Large intestine (tissue), 3 donors: ENCODE results near the gene AGAP1. TPM values are rescaled to one million over a fixed set of nuclear protein-coding genes. Genes with fewer than 3 reads are reported as not detected.

Source experiments
- DNase-seq, 2 donors: peaks; one replicate each; pipeline versions ENCODE4 v3.0.0 to v3.0.0-alpha.2; 2013
- H3K27ac ChIP-seq: one replicate; pipeline ENCODE4 v1.5.1; 2013; ENCODE audit warnings: low read length
- H3K27me3 ChIP-seq: 2 replicates; pipeline ENCODE4 v1.6.1; 2013; ENCODE audit warnings: low read length; ENCODE audit not compliant: control insufficient read depth, insufficient read depth
- H3K36me3 ChIP-seq: 2 replicates; pipeline ENCODE4 v1.6.1; 2013; ENCODE audit warnings: low read length; ENCODE audit not compliant: control insufficient read depth, insufficient read depth
- H3K4me1 ChIP-seq: one replicate; pipeline ENCODE4 v1.6.1; 2013; ENCODE audit warnings: low read length; ENCODE audit not compliant: control insufficient read depth, insufficient read depth
- H3K4me3 ChIP-seq: one replicate; pipeline ENCODE4 v1.5.1; 2013; ENCODE audit warnings: low read length
- H3K9me3 ChIP-seq: one replicate; pipeline ENCODE4 v1.6.1; 2013; ENCODE audit warnings: mild to moderate bottlenecking, low read depth, low read length, moderate library complexity; ENCODE audit not compliant: control insufficient read depth
- WGBS: methylation state at CpG from one replicate; pipeline ENCODE4 v1.1.5; 2013; ENCODE audit warnings: low lambda C conversion rate; ENCODE audit not compliant: insufficient coverage; 5-methylcytosine and 5-hydroxymethylcytosine counted together
- polyA plus RNA-seq: library from polyadenylated mRNA; unstranded; fragments of 120-200 nt; gene quantifications from one replicate; pipeline ENCODE4 v1.2.1, GENCODE V29; 2013

AGAP1 gene
- polyA plus RNA-seq, 1 donor: 18.0 TPM

GRCh38 chr2:235719146-235719942 lies 225.5 kb downstream of the AGAP1 start:
- no peaks in the 10 kb centered on the region for H3K27me3 ChIP-seq
- no peak for DNase-seq
- peaks cover 18% of the 10 kb centered on the region for H3K36me3 ChIP-seq
- no CpG with 5 or more reads among the region's 7 CpGs for WGBS
- no peaks in the 10 kb centered on the region for H3K9me3 ChIP-seq
- H3K4me3 ChIP-seq: no peak overlapping the region
- H3K27ac ChIP-seq: no peak overlapping the region
- peaks cover 2% of the 10 kb centered on the region for H3K4me1 ChIP-seq

- WGBS: no CpG with 5 or more reads among the region's 3 CpGs
- peaks cover 18% of the 10 kb centered on the region for H3K36me3 ChIP-seq
- DNase-seq: no peak
Measured at GRCh38 chr2:235721625-235722024, 227.8 kb downstream of the AGAP1 start.

GRCh38 chr2:235722869-235723268 lies 229.0 kb downstream of the AGAP1 start:
- WGBS: no CpG with 5 or more reads among the region's 7 CpGs
- peaks cover 20% of the 10 kb centered on the region for H3K36me3 ChIP-seq

More at GRCh38 chr2:235721625-235722024, 227.8 kb downstream of the AGAP1 start:
- Histone ChIP-seq H3K27me3 (no peaks in the 10 kb centered on the region), H3K27ac (no peak overlapping the region), H3K9me3 (no peaks in the 10 kb centered on the region), H3K4me3 (no peak overlapping the region), H3K4me1 (peaks cover 2% of the 10 kb centered on the region)

GRCh38 chr2:235723371-235723770 lies 229.5 kb downstream of the AGAP1 start:
- H3K9me3 ChIP-seq: no peaks in the 10 kb centered on the region
- H3K27ac ChIP-seq: no peak overlapping the region
- H3K4me3 ChIP-seq: no peak overlapping the region
- no peak for DNase-seq
- no peaks in the 10 kb centered on the region for H3K4me1 ChIP-seq
- no peaks in the 10 kb centered on the region for H3K27me3 ChIP-seq
- H3K36me3 ChIP-seq: peaks cover 20% of the 10 kb centered on the region
- WGBS: no CpG with 5 or more reads among the region's 6 CpGs

More at GRCh38 chr2:235722869-235723268, 229.0 kb downstream of the AGAP1 start:
- Histone ChIP-seq H3K27ac (no peak overlapping the region), H3K27me3 (no peaks in the 10 kb centered on the region), H3K9me3 (no peaks in the 10 kb centered on the region), H3K4me1 (no peaks in the 10 kb centered on the region), H3K4me3 (no peak overlapping the region)
- DNase-seq: no peak

GRCh38 chr2:235723811-235724465 lies 230.1 kb downstream of the AGAP1 start:
- H3K36me3 ChIP-seq: peaks cover 16% of the 10 kb centered on the region
- no CpG with 5 or more reads among the region's 16 CpGs for WGBS
- H3K27me3 ChIP-seq: no peaks in the 10 kb centered on the region
- H3K4me3 ChIP-seq: no peak overlapping the region
- no peak overlapping the region for H3K27ac ChIP-seq
- no peaks in the 10 kb centered on the region for H3K9me3 ChIP-seq
- no peaks in the 10 kb centered on the region for H3K4me1 ChIP-seq
- DNase-seq: no peak

GRCh38 chr2:235725016-235725489 lies 231.2 kb downstream of the AGAP1 start:
- H3K9me3 ChIP-seq: no peaks in the 10 kb centered on the region
- WGBS: 60% methylated on average over 1 of the region's 8 CpGs
- no peak for DNase-seq
- H3K36me3 ChIP-seq: peaks cover 7% of the 10 kb centered on the region
- no peak overlapping the region for H3K27ac ChIP-seq
- H3K4me3 ChIP-seq: no peak overlapping the region
- H3K27me3 ChIP-seq: no peaks in the 10 kb centered on the region
- H3K4me1 ChIP-seq: no peaks in the 10 kb centered on the region

- Histone ChIP-seq H3K4me1 (no peaks in the 10 kb centered on the region), H3K4me3 (no peak overlapping the region), H3K9me3 (no peaks in the 10 kb centered on the region), H3K36me3 (peaks cover 8% of the 10 kb centered on the region), H3K27me3 (no peaks in the 10 kb centered on the region), H3K27ac (no peak overlapping the region)
- WGBS: 63% methylated on average over 1 of the region's 4 CpGs
- DNase-seq: no peak
Measured at GRCh38 chr2:235725841-235726240, 232.0 kb downstream of the AGAP1 start.

- no peak overlapping the region for H3K27ac ChIP-seq
- H3K27me3 ChIP-seq: no peaks in the 10 kb centered on the region
- H3K4me3 ChIP-seq: no peak overlapping the region
- peaks cover 10% of the 10 kb centered on the region for H3K36me3 ChIP-seq
- no peaks in the 10 kb centered on the region for H3K9me3 ChIP-seq
- no peak for DNase-seq
- no CpG with 5 or more reads among the region's 5 CpGs for WGBS
- no peaks in the 10 kb centered on the region for H3K4me1 ChIP-seq
Measured at GRCh38 chr2:235726554-235726953, 232.7 kb downstream of the AGAP1 start.

- no CpG with 5 or more reads among the region's 5 CpGs for WGBS
- Histone ChIP-seq H3K9me3 (no peaks in the 10 kb centered on the region), H3K36me3 (peaks cover 10% of the 10 kb centered on the region), H3K4me3 (no peak overlapping the region), H3K4me1 (no peaks in the 10 kb centered on the region), H3K27ac (no peak overlapping the region), H3K27me3 (no peaks in the 10 kb centered on the region)
- no peak for DNase-seq
Measured at GRCh38 chr2:235727174-235727573, 233.3 kb downstream of the AGAP1 start.

- no peak for DNase-seq
- 100% methylated on average over 4 of the region's 17 CpGs for WGBS
- Histone ChIP-seq H3K4me1 (no peaks in the 10 kb centered on the region), H3K27ac (no peak overlapping the region), H3K9me3 (no peaks in the 10 kb centered on the region), H3K36me3 (peaks cover 10% of the 10 kb centered on the region), H3K27me3 (no peaks in the 10 kb centered on the region), H3K4me3 (no peak overlapping the region)
Measured at GRCh38 chr2:235727891-235728799, 234.3 kb downstream of the AGAP1 start.
